CD14-positive monocyte (primary cell): Measurements from ENCODE around the gene DCANP1. TPM values are rescaled to one million over a fixed set of nuclear protein-coding genes. Genes with fewer than 3 reads are reported as not detected.

Experiments
- DNase-seq, 3 donors: peaks; one replicate each; pipeline ENCODE4 v3.0.0-alpha.2; 2011 to 2022
- H2AFZ ChIP-seq: 2 replicates; pipeline ENCODE4 v1.6.0; 2012; ENCODE audit warnings: mild to moderate bottlenecking, low read depth, low read length, inconsistent platforms; ENCODE audit not compliant: insufficient read depth, poor library complexity, severe bottlenecking
- H3K27ac ChIP-seq, 2 donors: 1 replicate in 1 of 2; 2 replicates in 1 of 2; pipeline ENCODE4 v1.5.1; 2012 to 2013; ENCODE audit warnings: low read length in 2 of 2, control low read depth in 1 of 2, inconsistent platforms in 1 of 2, low read depth in 1 of 2, mild to moderate bottlenecking in 1 of 2
- H3K27me3 ChIP-seq, 2 donors: one replicate each; pipeline versions ENCODE4 v1.6.0 to v1.6.1; 2011 to 2013; ENCODE audit warnings: low read length in 2 of 2; ENCODE audit not compliant: control insufficient read depth in 2 of 2, insufficient read depth in 2 of 2
- H3K36me3 ChIP-seq, 2 donors: replicated peaks in 1 of 2; 1 replicate in 1 of 2; 2 replicates in 1 of 2; pipeline versions ENCODE4 v1.5.1 to v1.6.1; 2012 to 2013; ENCODE audit warnings: low read length in 2 of 2, control low read depth in 1 of 2, inconsistent platforms in 1 of 2, mild to moderate bottlenecking in 1 of 2; ENCODE audit not compliant: insufficient read depth in 2 of 2, control insufficient read depth in 1 of 2
- H3K4me1 ChIP-seq, 2 donors: 1 replicate in 1 of 2; 2 replicates in 1 of 2; pipeline versions ENCODE4 v1.5.1 to v1.6.1; 2012 to 2013; ENCODE audit warnings: low read length in 2 of 2, control low read depth in 1 of 2, inconsistent platforms in 1 of 2, mild to moderate bottlenecking in 1 of 2, moderate library complexity in 1 of 2; ENCODE audit not compliant: insufficient read depth in 2 of 2, control insufficient read depth in 1 of 2
- H3K4me2 ChIP-seq: replicated peaks from 2 replicates; pipeline ENCODE3; 2012; ENCODE audit warnings: low read length, moderate library complexity, mild to moderate bottlenecking; ENCODE audit not compliant: poor library complexity, severe bottlenecking; ENCODE audit errors: extremely low read depth
- H3K4me3 ChIP-seq, 3 experiments: fragments of 200-600 bp in 1 of 3; sonication (generic) in 1 of 3; replicated peaks in 1 of 3; 1 replicate in 2 of 3; 2 replicates in 1 of 3; pipeline ENCODE4 v1.5.1; 2011 to 2013; ENCODE audit warnings: low read length in 3 of 3, mild to moderate bottlenecking in 3 of 3, control low read depth in 2 of 3, low read depth in 2 of 3, inconsistent platforms in 1 of 3, moderate library complexity in 1 of 3
- H3K79me2 ChIP-seq: 2 replicates; pipeline ENCODE4 v1.6.0; 2012; ENCODE audit warnings: mild to moderate bottlenecking, control low read depth, inconsistent platforms, low read length, moderate library complexity; ENCODE audit not compliant: insufficient read depth
- H3K9ac ChIP-seq: 2 replicates; pipeline ENCODE4 v1.6.0; 2017; ENCODE audit warnings: low read length, mild to moderate bottlenecking; ENCODE audit not compliant: insufficient read depth, poor library complexity, severe bottlenecking
- H3K9me3 ChIP-seq, 2 donors: replicated peaks in 1 of 2; 1 replicate in 1 of 2; 2 replicates in 1 of 2; pipeline versions ENCODE4 v1.5.1 to v1.6.1; 2012 to 2013; ENCODE audit warnings: low read length in 2 of 2, control low read depth in 1 of 2; ENCODE audit not compliant: control insufficient read depth in 1 of 2, insufficient read depth in 1 of 2
- H4K20me1 ChIP-seq: 2 replicates; pipeline ENCODE4 v1.6.0; 2012; ENCODE audit warnings: mild to moderate bottlenecking, low read length, control low read depth, moderate library complexity; ENCODE audit not compliant: insufficient read depth
- H3K27ac Mint-ChIP-seq, 7 donors: one replicate each; pipeline ENCODE4 v1.8.0; 2020; ENCODE audit warnings: mild to moderate bottlenecking in 7 of 7, mixed read lengths in 7 of 7, moderate library complexity in 6 of 7, inconsistent platforms in 2 of 7
- H3K27me3 Mint-ChIP-seq, 3 donors: one replicate each; pipeline ENCODE4 v1.8.0; 2021 to 2022; ENCODE audit warnings: low read depth in 3 of 3, mild to moderate bottlenecking in 3 of 3, mixed read lengths in 3 of 3, moderate library complexity in 3 of 3, inconsistent platforms in 1 of 3
- H3K36me3 Mint-ChIP-seq, 2 donors: one replicate each; pipeline ENCODE4 v1.8.0; 2020; ENCODE audit warnings: mixed read lengths in 2 of 2, inconsistent platforms in 1 of 2, mild to moderate bottlenecking in 1 of 2
- H3K4me1 Mint-ChIP-seq: one replicate; pipeline ENCODE4 v1.8.0; 2020; ENCODE audit warnings: mild to moderate bottlenecking, mixed read lengths
- H3K4me3 Mint-ChIP-seq, 2 donors: one replicate each; pipeline ENCODE4 v1.8.0; 2020; ENCODE audit warnings: mild to moderate bottlenecking in 2 of 2, mixed read lengths in 2 of 2, moderate library complexity in 1 of 2
- H3K9me3 Mint-ChIP-seq, 7 donors: one replicate each; pipeline ENCODE4 v1.8.0; 2020 to 2022; ENCODE audit warnings: mixed read lengths in 7 of 7, mild to moderate bottlenecking in 6 of 7, moderate library complexity in 6 of 7, inconsistent platforms in 2 of 7
- WGBS: methylation state at CpG from one replicate; pipeline ENCODE4 v1.1.5; 2013; ENCODE audit warnings: missing lambda C conversion rate; ENCODE audit not compliant: insufficient coverage; 5-methylcytosine and 5-hydroxymethylcytosine counted together
- intact Hi-C, 2 donors: fragments of 100-400 bp; cut with micrococcal nuclease; formaldehyde crosslinking; loops; one replicate each; pipeline versions ENCODE4 v1.15.0 to v1.15.1; 2023
- polyA plus RNA-seq, 3 donors: library from polyadenylated mRNA; depleted of rRNA in 1 of 3; unstranded in 2 of 3; stranded (reverse) in 1 of 3; fragments of 300-500 nt in 2 of 3; fragments of >200 nt in 1 of 3; fragmentation: Illumina TruSeq in 2 of 3; gene quantifications; 1 replicate in 2 of 3; 2 replicates in 1 of 3; pipeline ENCODE4 v1.2.3, GENCODE V29; 2012 to 2021
- TF ChIP-seq, protein P1 (sequence below): fragments of 200-600 bp; IDR thresholded peaks from one replicate; pipeline ENCODE4 v1.8.0; 2022; ENCODE audit warnings: antibody characterized with exemption, mild to moderate bottlenecking

The DCANP1 gene
- polyA plus RNA-seq, 3 donors: 0.14 to 0.85 (median 0.15) TPM

- Mint-ChIP-seq H3K4me1 (peaks cover 73% of the 10 kb centered on the region), H3K4me3 (peak overlapping the region in 1 of 2 donors; percentile 60), H3K36me3 (peaks cover 3 to 19% of the 10 kb centered on the region in 2 donors), H3K27me3 (peaks cover 0 to 3% (median 2%) of the 10 kb centered on the region in 3 donors), H3K9me3 (no peaks in the 10 kb centered on the region), H3K27ac (peak overlapping the region in 4 of 7 donors; percentile 11 to 87 (median 58))
- peaks cover 79% of the 10 kb centered on the region for H3K79me2 ChIP-seq
- 46% methylated on average over 9 of the region's 13 CpGs for WGBS
- peak overlapping the region; percentile 54 for H2AFZ ChIP-seq
- H3K4me1 ChIP-seq: peaks cover 68 to 71% of the 10 kb centered on the region in 2 donors
- H3K9ac ChIP-seq: no peak overlapping the region
- TF ChIP-seq, protein P1, sequence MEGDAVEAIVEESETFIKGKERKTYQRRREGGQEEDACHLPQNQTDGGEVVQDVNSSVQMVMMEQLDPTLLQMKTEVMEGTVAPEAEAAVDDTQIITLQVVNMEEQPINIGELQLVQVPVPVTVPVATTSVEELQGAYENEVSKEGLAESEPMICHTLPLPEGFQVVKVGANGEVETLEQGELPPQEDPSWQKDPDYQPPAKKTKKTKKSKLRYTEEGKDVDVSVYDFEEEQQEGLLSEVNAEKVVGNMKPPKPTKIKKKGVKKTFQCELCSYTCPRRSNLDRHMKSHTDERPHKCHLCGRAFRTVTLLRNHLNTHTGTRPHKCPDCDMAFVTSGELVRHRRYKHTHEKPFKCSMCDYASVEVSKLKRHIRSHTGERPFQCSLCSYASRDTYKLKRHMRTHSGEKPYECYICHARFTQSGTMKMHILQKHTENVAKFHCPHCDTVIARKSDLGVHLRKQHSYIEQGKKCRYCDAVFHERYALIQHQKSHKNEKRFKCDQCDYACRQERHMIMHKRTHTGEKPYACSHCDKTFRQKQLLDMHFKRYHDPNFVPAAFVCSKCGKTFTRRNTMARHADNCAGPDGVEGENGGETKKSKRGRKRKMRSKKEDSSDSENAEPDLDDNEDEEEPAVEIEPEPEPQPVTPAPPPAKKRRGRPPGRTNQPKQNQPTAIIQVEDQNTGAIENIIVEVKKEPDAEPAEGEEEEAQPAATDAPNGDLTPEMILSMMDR: no peak
- H3K27me3 ChIP-seq: no peaks in the 10 kb centered on the region
- H3K4me3 ChIP-seq: no peak overlapping the region
- no peaks in the 10 kb centered on the region for H3K9me3 ChIP-seq
- H3K4me2 ChIP-seq: peak overlapping the region; percentile 18
- H3K36me3 ChIP-seq: no peaks in the 10 kb centered on the region
- DNase-seq: peak; percentile 36 to 60 (median 45)
- no peaks in the 10 kb centered on the region for H4K20me1 ChIP-seq
- intact Hi-C loops: no loop called here
- H3K27ac ChIP-seq: no peak overlapping the region
These were observed 2.8 kb downstream of the DCANP1 start for GRCh38 chr5:135444360-135444759.

DNA sequence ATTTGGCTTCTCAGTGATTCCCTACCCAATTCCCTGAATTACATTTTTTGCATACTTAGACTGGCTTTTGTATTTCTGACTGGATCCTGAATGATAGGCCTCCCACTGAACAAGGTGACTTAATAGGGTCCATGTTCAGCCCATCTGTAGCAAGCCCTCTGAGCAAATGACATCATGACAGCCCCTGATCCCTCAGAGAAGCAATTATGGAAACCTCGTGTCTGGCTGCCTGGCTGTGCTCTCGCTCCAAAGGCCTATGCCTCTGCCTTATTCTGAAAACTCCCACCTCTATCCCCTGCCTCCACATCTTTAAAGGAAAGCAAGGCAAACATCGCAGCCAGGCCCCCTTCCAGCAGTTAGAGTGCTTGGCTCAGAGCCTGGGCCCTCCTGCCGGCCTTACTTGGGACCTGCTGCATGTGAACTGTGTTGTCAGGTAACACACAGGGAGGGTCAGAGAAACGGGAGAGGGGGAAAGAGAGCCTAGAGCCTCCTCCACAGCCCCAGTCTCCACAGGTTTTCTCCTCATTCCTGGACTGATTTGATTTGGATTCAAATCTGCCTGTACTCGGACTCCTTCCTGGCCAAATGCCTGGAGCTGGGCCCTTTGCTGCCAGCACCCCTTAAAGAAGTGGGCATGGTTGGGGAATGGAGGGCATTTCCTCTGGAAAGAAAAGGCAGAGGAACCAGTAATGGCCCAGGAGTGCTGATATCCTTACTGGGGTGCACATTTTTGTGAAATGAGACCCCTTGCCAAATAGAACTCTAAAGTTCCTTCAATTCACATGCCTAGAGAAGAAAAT is 3.8 kb downstream of the DCANP1 start:
- Mint-ChIP-seq H3K4me3 (no peak overlapping the region), H3K4me1 (peaks cover 76% of the 10 kb centered on the region), H3K27ac (peak overlapping the region in 3 of 7 donors; percentile 30 to 68 (median 54)), H3K36me3 (peaks cover 3 to 18% of the 10 kb centered on the region in 2 donors), H3K27me3 (peaks cover 0 to 3% (median 2%) of the 10 kb centered on the region in 3 donors), H3K9me3 (no peaks in the 10 kb centered on the region)
- intact Hi-C loops: no loop called here
- Histone ChIP-seq H3K4me1 (peaks cover 71 to 72% of the 10 kb centered on the region in 2 donors), H3K79me2 (peaks cover 73% of the 10 kb centered on the region), H4K20me1 (no peaks in the 10 kb centered on the region), H2AFZ (no peak overlapping the region), H3K4me3 (no peak overlapping the region), H3K9ac (no peak overlapping the region), H3K36me3 (no peaks in the 10 kb centered on the region), H3K27me3 (no peaks in the 10 kb centered on the region), H3K9me3 (no peaks in the 10 kb centered on the region), H3K4me2 (no peak overlapping the region), H3K27ac (no peak overlapping the region)
- 93% methylated on average over 2 of the region's 6 CpGs for WGBS
- TF ChIP-seq, protein P1: no peak
- no peak for DNase-seq
